SU-DHL-6 (cell line): Measurements from ENCODE around the gene SOX18.

Experiments
- EZH2phosphoT487 ChIP-seq: fragments of 200-600 bp; sonication (generic), shearing (Covaris generic); conservative IDR thresholded peaks from 2 replicates; pipeline ENCODE4 v1.6.1; 2018; ENCODE audit warnings: mild to moderate bottlenecking, antibody characterized with exemption, low read length, moderate library complexity, mixed read lengths
- TF ChIP-seq, protein P1 (sequence below): fragments of 200-600 bp; sonication (generic); IDR thresholded peaks from one replicate; pipeline ENCODE4 v1.5.1; 2017; ENCODE audit warnings: antibody characterized with exemption, mild to moderate bottlenecking, low read length, moderate library complexity; ENCODE audit not compliant: insufficient read depth, poor library complexity, severe bottlenecking

DNA sequence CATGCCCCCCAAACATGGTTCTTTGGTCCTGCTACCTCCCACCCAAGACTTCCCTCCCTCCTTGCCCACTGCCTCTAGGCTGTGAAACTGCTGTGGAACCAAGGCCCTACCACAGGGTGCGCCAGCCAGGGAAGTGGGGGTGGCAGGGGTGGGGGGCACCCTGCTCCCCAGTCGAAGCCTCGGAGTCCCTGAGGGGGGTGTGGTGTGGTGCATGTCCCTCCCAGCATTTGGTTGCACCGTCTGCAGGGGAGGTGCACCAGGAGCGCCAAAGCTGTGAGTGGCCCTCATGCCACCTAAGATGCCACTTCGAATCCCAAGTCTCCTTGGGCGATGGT is 28.1 kb upstream of the SOX18 start:
- TF ChIP-seq, protein P1, sequence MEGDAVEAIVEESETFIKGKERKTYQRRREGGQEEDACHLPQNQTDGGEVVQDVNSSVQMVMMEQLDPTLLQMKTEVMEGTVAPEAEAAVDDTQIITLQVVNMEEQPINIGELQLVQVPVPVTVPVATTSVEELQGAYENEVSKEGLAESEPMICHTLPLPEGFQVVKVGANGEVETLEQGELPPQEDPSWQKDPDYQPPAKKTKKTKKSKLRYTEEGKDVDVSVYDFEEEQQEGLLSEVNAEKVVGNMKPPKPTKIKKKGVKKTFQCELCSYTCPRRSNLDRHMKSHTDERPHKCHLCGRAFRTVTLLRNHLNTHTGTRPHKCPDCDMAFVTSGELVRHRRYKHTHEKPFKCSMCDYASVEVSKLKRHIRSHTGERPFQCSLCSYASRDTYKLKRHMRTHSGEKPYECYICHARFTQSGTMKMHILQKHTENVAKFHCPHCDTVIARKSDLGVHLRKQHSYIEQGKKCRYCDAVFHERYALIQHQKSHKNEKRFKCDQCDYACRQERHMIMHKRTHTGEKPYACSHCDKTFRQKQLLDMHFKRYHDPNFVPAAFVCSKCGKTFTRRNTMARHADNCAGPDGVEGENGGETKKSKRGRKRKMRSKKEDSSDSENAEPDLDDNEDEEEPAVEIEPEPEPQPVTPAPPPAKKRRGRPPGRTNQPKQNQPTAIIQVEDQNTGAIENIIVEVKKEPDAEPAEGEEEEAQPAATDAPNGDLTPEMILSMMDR: no peak
- no peak for TF ChIP-seq EZH2phosphoT487
